ENCODE measurements around the gene CDC42SE1. TPM values are rescaled to one million over a fixed set of nuclear protein-coding genes. Genes with fewer than 3 reads are reported as not detected.
A peak's percentile ranks its signal among the peaks of the same experiment; 100 is the strongest.

Gene CDC42SE1
- total and polyA plus RNA-seq, 9 of the 15 experiments (the other 6 are each of a cell fraction or from before 2014, with no cell fraction given): 78.1 to 189 (median 114) TPM

DNA sequence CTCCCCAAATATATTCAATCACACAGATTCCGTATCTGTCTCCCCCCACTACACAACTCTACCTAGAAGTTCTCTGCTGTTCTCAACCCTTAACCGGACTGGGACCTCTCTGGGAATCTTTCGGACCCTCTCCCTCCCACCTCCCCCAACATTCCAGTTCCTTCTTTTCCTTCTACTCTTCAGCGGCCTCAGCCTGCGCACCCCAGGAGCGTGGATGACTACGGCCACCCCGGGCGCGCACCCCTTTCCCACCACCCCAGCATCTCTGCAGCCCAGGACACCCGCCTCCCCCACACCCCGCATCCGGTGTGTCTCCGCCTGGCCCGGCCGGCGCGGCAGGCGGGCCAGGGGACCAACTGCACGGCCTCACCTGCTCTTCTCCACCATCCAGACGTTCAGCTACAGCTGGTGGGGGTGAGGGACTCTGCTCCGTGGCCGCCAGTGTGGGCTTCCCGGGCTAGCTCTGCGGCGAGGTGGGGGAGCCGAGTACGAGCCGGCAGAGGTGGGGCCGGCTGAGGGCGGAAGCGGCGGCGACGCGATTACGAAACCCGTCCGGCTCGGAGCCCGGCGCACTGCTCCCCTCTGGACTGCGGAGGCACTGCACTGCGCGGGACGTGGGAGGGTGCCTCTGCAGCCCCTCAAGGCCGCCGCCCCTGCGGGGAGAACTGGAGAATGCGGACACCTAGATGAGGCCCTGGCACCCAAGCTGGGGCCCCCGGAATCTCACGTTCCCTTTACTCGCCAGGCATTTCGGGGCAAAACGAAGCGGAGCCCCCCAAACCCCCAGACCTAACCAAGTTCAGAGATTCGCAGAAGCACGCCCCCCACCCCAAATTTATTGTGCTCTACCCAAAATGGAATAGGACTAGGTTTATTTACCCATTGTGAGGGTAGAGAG lies at the start of gene CDC42SE1 (continued):
- TF ChIP-seq, protein P1, sequence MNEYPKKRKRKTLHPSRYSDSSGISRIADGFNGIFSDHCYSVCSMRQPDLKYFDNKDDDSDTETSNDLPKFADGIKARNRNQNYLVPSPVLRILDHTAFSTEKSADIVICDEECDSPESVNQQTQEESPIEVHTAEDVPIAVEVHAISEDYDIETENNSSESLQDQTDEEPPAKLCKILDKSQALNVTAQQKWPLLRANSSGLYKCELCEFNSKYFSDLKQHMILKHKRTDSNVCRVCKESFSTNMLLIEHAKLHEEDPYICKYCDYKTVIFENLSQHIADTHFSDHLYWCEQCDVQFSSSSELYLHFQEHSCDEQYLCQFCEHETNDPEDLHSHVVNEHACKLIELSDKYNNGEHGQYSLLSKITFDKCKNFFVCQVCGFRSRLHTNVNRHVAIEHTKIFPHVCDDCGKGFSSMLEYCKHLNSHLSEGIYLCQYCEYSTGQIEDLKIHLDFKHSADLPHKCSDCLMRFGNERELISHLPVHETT (CRISPR knock-in tag; conservative IDR thresholded peaks at IDR 0.05 in 1 of 2, IDR thresholded peaks at IDR 0.05 in 1 of 2): peak in 1 of 2 experiments; percentile 65; a peak in 1 of 4 replicates
- TF ChIP-seq HDAC1 (IDR thresholded peaks at IDR 0.05): peak in 1 of 2 experiments; percentile 90; a peak in 3 of 4 replicates
- TF ChIP-seq KLF13 (tag; IDR thresholded peaks at IDR 0.05; ENCODE audit: borderline replicate concordance, low read depth): peak; percentile 31; the same call in 1 of the 2 replicates
- TF ChIP-seq ZNF239 (CRISPR knock-in tag; IDR thresholded peaks at IDR 0.05): no peak
- 0 out of 2 replicates have a peak, but pooled peaks have one; percentile 31 for TF ChIP-seq JUNB (CRISPR knock-in tag; conservative IDR thresholded peaks at IDR 0.05)
- no peak for TF ChIP-seq MYNN (IDR thresholded peaks at IDR 0.05)
- no peak for TF ChIP-seq MYNN (CRISPR knock-in tag; IDR thresholded peaks at IDR 0.05)
- no peak for TF ChIP-seq TFE3 (CRISPR knock-in tag; IDR thresholded peaks at IDR 0.05)
- TF ChIP-seq ZC3H8 (IDR thresholded peaks at IDR 0.05): no peak
- TF ChIP-seq CHCHD3 (CRISPR knock-in tag; IDR thresholded peaks at IDR 0.05): no peak
- peak; percentile 41; the same call in 1 of the 2 replicates for TF ChIP-seq DMBX1 (CRISPR knock-in tag; IDR thresholded peaks at IDR 0.05; ENCODE audit: borderline replicate concordance)
- TF ChIP-seq, protein P2, sequence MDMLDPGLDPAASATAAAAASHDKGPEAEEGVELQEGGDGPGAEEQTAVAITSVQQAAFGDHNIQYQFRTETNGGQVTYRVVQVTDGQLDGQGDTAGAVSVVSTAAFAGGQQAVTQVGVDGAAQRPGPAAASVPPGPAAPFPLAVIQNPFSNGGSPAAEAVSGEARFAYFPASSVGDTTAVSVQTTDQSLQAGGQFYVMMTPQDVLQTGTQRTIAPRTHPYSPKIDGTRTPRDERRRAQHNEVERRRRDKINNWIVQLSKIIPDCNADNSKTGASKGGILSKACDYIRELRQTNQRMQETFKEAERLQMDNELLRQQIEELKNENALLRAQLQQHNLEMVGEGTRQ (CRISPR knock-in tag; IDR thresholded peaks at IDR 0.05): no peak
- peak in 1 of 2 experiments; percentile 28; a peak in 1 of 4 replicates for TF ChIP-seq ZMIZ1 (IDR thresholded peaks at IDR 0.05; ENCODE audit: low read depth in 2 of 2, low read length in 2 of 2)
- no peak for TF ChIP-seq NFYB (IDR thresholded peaks at IDR 0.05; ENCODE audit: extremely low read depth, insufficient read length)
- TF ChIP-seq ZNF384 (IDR thresholded peaks at IDR 0.05; ENCODE audit: low read depth, low read length): peak; percentile 13; the same call in 1 of the 2 replicates
- TF ChIP-seq, protein P3, sequence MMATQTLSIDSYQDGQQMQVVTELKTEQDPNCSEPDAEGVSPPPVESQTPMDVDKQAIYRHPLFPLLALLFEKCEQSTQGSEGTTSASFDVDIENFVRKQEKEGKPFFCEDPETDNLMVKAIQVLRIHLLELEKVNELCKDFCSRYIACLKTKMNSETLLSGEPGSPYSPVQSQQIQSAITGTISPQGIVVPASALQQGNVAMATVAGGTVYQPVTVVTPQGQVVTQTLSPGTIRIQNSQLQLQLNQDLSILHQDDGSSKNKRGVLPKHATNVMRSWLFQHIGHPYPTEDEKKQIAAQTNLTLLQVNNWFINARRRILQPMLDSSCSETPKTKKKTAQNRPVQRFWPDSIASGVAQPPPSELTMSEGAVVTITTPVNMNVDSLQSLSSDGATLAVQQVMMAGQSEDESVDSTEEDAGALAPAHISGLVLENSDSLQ (IDR thresholded peaks at IDR 0.05): no peak
- TF ChIP-seq, protein P4, sequence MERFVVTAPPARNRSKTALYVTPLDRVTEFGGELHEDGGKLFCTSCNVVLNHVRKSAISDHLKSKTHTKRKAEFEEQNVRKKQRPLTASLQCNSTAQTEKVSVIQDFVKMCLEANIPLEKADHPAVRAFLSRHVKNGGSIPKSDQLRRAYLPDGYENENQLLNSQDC (CRISPR knock-in tag; IDR thresholded peaks at IDR 0.05): no peak

All from K562 (cell line).